Upper lobe of right lung (tissue), 1 donor: ENCODE data around the gene RUSC1. TPM values are rescaled to one million over a fixed set of nuclear protein-coding genes. Genes with fewer than 3 reads are reported as not detected.

Experiments used
- ATAC-seq: fragments of 200-7000 bp; cut with Tn5 transposase; one replicate; pipeline ENCODE4 v1.9.1; 2020; ENCODE audit warnings: mild to moderate bottlenecking, moderate library complexity
- DNase-seq: peaks from one replicate; pipeline ENCODE4 v3.0.0-alpha.2; 2020
- H3K27ac ChIP-seq: fragments of 200-600 bp; one replicate; pipeline ENCODE4 v1.8.0; 2022
- H3K27me3 ChIP-seq: fragments of 200-600 bp; one replicate; pipeline ENCODE4 v1.8.0; 2022; ENCODE audit warnings: mild to moderate bottlenecking
- H3K36me3 ChIP-seq: fragments of 200-600 bp; one replicate; pipeline ENCODE4 v1.8.0; 2022
- H3K4me1 ChIP-seq: fragments of 200-600 bp; one replicate; pipeline ENCODE4 v1.8.0; 2022
- H3K4me3 ChIP-seq: fragments of 200-600 bp; one replicate; pipeline ENCODE4 v1.8.0; 2022; ENCODE audit warnings: mild to moderate bottlenecking
- H3K9me3 ChIP-seq: fragments of 200-600 bp; one replicate; pipeline ENCODE4 v1.8.0; 2022
- intact Hi-C: fragments of 100-400 bp; cut with DNase I; formaldehyde crosslinking; loops from one replicate; pipeline ENCODE4 v1.11.0; 2022
- long read RNA-seq: library from polyadenylated mRNA; unstranded; transcript quantifications from one replicate; pipeline ENCODE4 v2.0.0, GENCODE V29; 2021
- total RNA-seq: library from RNA; stranded (reverse); fragmentation: NEBNext Ultra II Directional; extraction: Animal tissue kit (Norgen Biotek cat#: 25700); gene quantifications from one replicate; pipeline ENCODE4 v1.2.1, GENCODE V29; 2021
- TF ChIP-seq, protein P1 (sequence below): fragments of 200-600 bp; IDR thresholded peaks from one replicate; pipeline ENCODE4 v1.8.0; 2022; ENCODE audit warnings: antibody characterized with exemption
- donor health status: DM: no; HTN: yes; CAD: no; lungs with severe emphysema.

RUSC1 gene, protein sequence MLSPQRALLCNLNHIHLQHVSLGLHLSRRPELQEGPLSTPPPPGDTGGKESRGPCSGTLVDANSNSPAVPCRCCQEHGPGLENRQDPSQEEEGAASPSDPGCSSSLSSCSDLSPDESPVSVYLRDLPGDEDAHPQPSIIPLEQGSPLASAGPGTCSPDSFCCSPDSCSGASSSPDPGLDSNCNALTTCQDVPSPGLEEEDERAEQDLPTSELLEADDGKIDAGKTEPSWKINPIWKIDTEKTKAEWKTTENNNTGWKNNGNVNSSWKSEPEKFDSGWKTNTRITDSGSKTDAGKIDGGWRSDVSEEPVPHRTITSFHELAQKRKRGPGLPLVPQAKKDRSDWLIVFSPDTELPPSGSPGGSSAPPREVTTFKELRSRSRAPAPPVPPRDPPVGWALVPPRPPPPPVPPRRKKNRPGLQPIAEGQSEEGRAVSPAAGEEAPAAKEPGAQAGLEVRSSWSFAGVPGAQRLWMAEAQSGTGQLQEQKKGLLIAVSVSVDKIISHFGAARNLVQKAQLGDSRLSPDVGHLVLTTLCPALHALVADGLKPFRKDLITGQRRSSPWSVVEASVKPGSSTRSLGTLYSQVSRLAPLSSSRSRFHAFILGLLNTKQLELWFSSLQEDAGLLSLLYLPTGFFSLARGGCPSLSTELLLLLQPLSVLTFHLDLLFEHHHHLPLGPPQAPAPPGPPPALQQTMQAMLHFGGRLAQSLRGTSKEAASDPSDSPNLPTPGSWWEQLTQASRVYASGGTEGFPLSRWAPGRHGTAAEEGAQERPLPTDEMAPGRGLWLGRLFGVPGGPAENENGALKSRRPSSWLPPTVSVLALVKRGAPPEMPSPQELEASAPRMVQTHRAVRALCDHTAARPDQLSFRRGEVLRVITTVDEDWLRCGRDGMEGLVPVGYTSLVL
- 27.0 TPM for total RNA-seq
- long read RNA-seq, transcript RUSC1-214 (8 exons, 1,700 nt), result major isoform, 7 of 49 reads
- long read RNA-seq, transcript RUSC1-203 (9 exons, 1,968 nt), result minor isoform, 5 of 49 reads
- long read RNA-seq, partial matches to known transcripts, result 7 of 49 reads
- long read RNA-seq, other reads (novel, unspliced or antisense), result 17 of 49 reads

DNA sequence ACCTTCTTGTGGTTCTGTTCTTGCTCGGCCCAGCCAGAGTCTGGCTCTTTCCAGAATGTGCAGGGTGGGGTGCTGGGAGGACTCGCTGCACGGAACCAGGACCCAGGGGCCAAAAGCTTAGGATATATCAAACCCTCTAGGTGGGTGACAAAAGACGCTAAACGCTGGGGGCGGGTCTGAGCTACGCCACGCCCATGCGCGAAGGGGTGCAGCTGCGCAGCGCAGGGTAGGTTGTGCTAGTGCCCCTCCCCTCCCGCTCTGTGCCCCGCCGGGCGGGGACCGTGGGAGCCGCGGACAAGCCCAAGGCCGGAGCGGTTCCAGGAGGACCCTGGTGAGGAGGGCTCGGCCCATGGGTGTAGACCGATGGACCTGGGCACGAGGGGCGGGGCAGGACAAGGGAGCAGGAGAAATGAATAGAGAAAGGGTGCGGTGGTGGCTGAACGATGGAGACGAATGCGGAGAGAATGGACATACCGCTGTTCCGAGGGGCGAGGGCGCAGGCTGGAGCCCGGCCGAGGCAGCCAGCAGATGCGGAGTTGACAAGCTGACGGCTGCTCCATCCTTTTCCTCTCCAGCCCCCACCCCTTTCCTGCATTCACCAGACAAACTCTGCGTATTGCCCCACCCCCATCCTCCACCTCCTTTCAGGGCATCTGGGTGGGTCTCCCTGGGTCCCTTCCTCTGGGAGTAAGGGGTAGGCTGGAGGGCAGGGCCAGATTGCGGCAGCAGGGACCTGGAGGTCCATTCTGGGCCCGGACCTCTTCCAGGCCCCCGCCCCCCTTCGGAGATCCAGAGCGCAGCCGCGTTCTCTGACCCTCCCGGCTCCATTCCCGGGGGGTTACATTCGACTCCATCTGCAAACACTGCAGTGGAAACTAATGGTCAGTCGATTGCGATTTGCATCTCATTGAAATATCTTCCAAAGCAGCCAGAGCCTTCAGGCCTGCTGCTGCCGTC lies at the start of gene RUSC1:
TSS of gene RUSC1 (plus strand) at position 234 of the 957 bp plus-strand sequence. CDS start 880 bp downstream, outside the sequence.
- Histone ChIP-seq H3K36me3 (peaks cover 34% of the 10 kb centered on the region), H3K4me3 (peak within 1 kb of the TSS; percentile 76), H3K9me3 (no peaks in the 10 kb centered on the region), H3K27ac (peak within 1 kb of the TSS; percentile 51), H3K27me3 (no peaks in the 10 kb centered on the region), H3K4me1 (peaks cover 36% of the 10 kb centered on the region)
- ATAC-seq (peak; percentile 2), DNase-seq (peak; percentile 86)
- intact Hi-C loops, result loop anchor here (10.0 kb wide), 1 partner anchor 66 kb away; the partner anchor contains the start of gene ENTREP3
- TF ChIP-seq, protein P1, sequence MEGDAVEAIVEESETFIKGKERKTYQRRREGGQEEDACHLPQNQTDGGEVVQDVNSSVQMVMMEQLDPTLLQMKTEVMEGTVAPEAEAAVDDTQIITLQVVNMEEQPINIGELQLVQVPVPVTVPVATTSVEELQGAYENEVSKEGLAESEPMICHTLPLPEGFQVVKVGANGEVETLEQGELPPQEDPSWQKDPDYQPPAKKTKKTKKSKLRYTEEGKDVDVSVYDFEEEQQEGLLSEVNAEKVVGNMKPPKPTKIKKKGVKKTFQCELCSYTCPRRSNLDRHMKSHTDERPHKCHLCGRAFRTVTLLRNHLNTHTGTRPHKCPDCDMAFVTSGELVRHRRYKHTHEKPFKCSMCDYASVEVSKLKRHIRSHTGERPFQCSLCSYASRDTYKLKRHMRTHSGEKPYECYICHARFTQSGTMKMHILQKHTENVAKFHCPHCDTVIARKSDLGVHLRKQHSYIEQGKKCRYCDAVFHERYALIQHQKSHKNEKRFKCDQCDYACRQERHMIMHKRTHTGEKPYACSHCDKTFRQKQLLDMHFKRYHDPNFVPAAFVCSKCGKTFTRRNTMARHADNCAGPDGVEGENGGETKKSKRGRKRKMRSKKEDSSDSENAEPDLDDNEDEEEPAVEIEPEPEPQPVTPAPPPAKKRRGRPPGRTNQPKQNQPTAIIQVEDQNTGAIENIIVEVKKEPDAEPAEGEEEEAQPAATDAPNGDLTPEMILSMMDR, result no peak

DNA sequence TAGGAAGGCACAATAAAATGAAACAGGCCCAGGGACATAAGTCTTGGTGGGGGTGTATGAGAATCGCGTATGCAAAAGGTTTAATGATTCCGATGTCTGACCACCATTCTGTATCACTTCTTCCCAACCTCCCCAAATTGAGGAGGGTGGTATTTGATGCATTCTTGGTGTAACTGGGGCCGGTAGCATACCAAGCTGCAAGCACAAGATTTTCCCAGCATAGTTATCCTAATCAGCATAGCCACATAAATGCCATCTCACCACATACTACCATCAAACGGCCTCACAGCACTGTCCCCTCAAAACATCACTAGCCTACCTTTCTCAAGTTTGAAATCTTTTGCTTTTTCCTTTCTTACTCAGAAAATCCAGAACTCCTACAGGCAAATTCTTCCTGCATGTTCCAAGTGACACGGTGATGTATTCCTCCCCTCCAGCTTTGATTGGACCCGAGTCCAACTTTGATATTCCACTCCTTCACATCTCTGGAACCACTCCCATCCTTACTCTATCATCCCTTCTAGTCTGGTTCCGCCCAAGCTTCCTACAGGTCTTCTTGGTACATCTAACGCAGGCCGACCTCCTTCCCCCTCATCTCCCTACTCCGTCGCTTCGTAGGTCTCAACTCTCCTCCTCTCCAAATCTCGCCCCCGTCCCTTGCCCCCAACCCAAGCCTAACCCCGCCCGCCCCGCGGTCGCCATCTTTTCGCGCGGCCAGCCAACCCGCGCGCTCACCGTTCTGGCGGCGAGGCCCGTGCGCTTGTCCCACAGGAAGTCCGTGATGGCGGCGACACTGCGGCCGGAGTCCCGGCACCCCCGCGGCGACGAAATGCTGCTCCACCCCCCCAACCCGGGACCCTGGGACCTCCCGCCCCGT lies 48.0 kb upstream of the RUSC1 start:
- Histone ChIP-seq H3K9me3 (no peaks in the 10 kb centered on the region), H3K4me3 (peak overlapping the region; percentile 68), H3K4me1 (peaks cover 20% of the 10 kb centered on the region), H3K27me3 (no peaks in the 10 kb centered on the region), H3K36me3 (peaks cover 38% of the 10 kb centered on the region), H3K27ac (peak overlapping the region; percentile 90)
- TF ChIP-seq, protein P1, result no peak
- DNase-seq, result no peak
- ATAC-seq, result peak; percentile 60
- intact Hi-C loops, result no loop called here

DNA sequence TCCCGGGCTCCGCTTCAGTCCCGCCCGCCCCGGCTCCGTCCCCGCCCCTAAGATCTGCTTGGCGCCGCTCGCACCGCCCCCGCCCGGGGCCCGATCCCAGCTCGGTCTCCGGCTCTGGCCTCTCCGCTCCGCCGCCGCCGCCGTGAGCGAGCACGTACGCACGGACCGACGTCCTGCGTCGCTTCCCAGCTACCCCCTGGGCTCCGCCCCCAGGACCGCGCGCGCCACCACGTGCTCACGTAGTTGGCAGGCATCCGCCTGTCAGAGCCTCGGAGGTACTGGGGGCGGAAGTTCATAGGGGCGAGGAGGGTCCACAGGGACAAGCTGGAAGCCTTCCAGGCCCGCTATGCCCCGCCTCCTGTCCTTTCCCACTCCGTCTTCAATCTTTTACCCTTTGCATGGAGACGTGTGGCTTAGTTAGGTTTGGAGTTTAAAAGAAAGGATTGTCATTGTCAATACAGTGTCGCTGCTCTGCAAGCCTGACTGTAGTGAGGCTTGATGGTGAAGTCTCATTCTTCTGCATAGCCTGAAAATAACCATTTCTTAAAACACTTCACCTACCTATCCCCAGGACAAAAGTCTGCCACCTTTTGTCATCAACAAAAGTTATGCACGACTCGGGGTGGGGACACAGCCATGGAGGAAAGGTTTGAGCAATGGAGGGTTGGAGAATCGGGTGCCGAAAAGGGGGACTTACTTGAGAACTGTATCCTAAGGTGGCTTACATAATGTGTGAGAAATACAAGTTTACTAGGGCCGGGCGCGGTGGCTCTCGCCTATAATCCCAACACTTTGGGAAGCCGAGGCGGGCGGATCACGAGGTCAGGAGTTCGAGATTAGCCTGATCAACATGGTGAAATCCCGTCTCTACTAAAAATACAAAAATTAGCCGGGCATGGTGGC lies 47.1 kb upstream of the RUSC1 start, which contains the start of gene CLK2:
TSS of gene CLK2 (minus strand) at position 162 of the 903 bp plus-strand sequence. CDS start 2,527 bp downstream, outside the sequence.
- H3K9me3 ChIP-seq, result no peaks in the 10 kb centered on the region
- TF ChIP-seq, protein P1, result no peak
- peak within 1 kb of the TSS; percentile 90 for H3K27ac ChIP-seq
- ATAC-seq (peak; percentile 93), DNase-seq (peak; percentile 99)
- peaks cover 27% of the 10 kb centered on the region for H3K4me1 ChIP-seq
- no peaks in the 10 kb centered on the region for H3K27me3 ChIP-seq
- intact Hi-C loops, result no loop called here
- peaks cover 29% of the 10 kb centered on the region for H3K36me3 ChIP-seq
- peak within 1 kb of the TSS; percentile 68 for H3K4me3 ChIP-seq
